ENCODE results near the gene MLLT3.

The MLLT3 gene

DNA sequence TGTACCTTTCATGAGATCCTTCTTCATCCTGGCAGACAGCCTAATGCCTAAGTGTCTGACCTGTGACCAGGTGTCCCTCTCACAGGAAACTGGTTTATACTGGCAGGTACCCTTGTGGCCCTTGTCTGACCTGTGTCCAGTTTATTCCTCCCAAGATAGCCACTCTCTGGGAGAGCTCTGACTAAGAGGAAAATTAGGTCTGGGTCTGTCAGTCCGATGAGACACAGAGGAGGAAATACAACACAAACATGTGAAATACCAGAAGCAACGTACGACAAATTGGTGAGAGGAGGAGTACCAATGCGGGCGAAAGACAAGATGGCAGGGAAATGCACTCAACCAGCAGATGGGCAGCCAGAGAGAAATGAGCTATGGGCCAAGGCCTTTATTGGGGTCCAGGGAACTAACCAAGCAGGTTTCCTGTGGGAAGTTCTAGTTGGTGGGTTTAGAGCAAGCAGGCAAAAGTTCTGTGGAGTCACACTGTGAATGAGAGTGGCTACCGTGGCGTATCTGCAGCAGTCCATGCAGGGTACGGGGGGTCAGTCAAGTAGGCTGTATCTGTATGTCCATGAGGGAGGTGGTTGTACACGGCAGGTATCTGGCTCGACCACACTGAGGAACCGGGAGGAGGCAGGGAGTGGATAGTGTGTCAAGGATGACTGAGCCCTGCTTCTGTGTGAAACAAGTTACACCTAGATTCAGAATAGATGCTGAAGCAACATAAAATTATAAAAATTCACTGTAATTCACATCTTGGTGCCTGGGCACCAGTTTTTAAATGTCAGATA is 109.0 kb downstream of the MLLT3 start:
- no peak for DNase-seq (ENCODE audit: low spot score)

DNA sequence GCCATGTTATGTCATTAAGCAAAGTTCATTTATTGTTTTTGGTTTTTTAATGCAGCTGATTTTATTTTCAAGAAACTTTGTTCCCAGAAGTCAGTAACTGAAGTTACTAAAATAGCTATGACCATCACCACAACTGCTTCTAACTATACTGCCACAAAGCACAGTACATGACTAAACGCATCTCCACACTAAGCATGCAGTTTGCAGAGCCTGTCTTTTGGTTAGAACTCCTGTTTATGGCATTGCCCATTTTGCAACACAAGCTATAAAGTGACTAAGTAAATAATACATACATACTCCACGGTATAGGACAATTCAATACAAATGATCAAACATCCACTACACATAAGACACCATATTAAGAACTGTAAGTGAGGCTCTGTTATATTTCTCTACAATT is 109.7 kb downstream of the MLLT3 start:
- DNase-seq (ENCODE audit: low spot score): no peak

DNA sequence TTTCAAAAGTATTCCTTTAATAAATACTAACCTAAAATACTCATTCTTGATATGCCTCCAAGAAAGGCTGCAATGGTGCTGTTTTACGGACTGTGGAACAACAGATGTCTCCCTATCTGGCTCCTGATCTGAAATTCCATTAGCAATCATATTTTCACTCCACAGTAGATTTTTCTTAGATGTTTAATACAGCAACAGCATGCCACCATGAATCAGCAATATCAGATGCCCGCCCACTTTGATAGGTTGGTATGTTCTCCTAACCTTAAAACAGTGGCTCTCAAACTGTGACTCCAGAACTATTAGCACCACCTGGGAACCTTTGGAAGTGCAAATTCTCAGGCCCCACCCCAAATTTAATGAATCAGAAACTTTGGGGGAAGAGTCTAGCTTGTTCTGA is 110.2 kb downstream of the MLLT3 start:
- DNase-seq (ENCODE audit: low spot score): peak; percentile 0

DNA sequence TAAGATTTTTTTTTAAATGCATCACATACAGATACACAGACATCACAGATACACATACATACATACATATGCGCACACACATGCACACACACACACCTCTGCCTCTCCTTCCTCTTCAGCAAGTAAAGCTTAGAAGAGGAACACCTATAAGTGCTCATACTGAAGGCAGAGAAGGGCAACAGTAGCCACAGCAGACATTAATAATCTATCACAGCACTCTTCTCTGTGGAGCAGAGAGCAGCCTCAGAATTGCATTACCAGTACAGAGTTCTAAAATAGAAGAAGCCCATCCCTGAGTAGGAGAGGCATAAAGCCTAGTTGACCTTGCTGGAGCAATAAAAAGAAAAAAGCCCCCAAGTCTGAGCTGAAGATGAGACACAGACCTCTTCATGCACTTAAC is 110.6 kb downstream of the MLLT3 start:
- peak; percentile 1 for DNase-seq (ENCODE audit: low spot score)

DNA sequence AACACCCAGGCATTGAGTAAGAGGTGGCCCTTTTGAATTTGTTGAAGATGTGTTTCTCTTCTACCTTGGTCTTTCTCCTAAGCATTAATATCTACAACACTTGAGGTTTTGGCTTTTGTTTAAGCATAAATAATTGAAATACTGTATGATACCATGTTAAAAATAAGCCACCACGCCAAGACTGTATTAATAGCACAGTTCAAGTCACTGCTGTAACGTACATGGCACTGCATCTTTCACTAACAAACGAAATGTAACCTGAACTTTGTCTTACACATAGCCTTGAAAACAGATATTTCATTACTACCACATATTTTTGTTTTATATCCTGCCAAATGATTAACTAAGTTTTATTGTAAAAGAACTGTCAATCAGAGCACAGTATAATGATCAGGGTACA is 112.8 kb downstream of the MLLT3 start:
- no peak for DNase-seq (ENCODE audit: low spot score)

DNA sequence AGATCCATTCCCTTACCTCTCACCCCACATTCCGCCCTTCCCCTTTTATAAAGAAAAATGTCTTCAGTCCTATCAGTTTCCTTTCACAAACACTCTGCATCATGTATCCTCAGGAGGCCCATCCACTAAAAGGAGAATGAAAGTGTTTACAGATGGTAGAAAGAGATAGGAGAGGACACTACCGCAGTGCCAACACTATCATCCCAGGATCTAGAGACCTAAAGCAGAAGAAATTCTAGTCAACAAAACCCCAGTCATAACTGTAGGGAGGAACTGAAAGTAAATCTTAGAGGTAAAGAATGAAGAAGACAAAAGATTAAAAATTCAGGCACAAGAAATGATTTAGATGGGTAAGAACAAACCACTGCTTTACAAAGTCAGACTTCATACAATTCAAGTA is 114.1 kb downstream of the MLLT3 start:
- peak; percentile 24 for DNase-seq (ENCODE audit: low spot score)

DNA sequence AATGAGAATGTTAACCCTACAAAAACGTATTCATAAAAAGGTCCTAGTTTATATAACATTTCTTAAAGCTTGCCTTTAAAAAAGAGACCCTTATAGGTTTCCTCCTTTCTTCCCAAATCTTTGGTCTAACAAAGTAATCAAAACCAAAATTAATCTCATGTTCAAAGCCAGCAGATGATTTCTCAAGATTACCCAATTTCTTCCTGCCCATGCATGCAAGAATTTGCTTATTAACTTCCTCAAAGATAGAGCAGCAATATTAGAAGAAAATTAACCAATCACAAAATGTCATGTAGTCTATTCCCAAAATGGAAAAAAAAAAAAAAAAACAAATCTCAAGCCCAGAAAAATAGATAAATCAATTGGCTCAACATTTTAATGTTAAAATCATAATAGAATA is 114.9 kb downstream of the MLLT3 start:
- no peak for DNase-seq (ENCODE audit: low spot score)

DNA sequence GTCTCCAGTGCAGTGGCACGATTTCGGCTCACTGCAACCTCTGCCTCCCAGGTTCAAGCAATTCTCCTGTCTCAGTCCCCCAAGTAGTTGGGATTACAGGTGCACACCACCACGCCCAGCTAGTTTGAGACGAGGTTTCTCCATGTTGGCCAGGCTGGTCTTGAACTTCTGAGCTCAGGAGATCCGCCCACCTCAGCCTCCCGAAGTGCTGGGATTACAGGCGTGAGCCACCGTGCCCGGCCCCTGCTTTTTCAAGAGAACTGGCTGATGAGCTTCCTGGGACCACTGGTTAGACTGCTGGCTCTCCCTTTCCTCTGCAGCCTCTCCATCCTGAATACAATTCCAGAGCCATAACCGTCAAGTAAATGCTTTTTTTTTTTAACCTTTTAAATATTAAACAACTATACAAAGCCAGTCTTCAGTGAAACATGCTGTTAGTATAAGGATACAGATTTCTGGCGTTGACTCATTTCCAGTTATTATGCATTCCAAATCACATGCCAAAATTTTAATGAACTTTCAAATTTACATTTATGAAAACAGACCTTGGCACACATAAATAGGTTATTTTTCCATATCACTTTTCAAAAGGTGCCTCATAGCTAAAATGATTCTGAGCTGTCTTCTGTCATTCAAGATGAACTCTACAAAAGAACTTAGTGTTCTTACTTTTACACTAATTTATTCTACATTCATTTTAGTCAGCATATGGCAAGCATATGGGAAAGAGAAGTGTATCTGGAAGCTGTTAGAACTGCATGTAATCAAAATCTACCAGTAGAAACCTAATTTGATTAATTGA is 116.0 kb downstream of the MLLT3 start:
- no peak for DNase-seq (ENCODE audit: low spot score)

DNA sequence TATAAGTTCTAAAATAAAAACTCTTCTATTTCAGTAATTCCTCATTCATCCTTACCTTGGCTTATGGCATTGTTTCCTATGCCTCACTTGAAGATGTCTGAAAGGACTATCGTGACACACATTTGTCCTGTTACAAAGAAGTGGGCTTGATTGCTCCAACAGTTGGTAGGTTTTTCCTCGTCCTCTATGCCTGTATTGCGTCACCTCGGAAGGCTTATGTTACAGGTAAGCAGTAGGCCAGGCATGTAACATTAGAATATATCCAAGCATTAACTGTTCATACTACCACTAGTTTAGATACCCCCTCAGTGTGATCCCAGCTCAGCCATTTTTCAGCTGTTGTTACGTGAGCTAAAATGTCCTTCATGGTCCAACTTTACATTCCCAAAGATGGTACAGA is 116.7 kb downstream of the MLLT3 start:
- no peak for DNase-seq (ENCODE audit: low spot score)

DNA sequence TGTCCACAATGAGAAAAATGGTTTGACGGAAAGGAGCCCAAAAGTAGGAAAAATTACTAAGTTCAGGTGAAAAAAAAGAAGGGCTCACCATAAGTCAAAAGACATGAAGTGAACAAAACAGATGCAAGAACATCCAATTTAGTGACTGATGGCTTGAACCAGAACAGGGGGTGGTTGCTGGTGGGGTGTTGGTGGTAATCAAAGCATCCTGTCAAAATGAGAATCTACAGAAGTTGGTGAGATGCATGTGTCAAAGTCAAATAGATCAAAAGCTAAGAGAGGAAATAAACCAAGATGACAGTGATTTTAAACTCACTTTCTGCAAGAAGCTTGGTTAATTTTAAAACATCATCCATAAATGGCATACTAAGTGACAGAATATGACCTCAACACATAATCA is 117.4 kb downstream of the MLLT3 start:
- no peak for DNase-seq (ENCODE audit: low spot score)

DNA sequence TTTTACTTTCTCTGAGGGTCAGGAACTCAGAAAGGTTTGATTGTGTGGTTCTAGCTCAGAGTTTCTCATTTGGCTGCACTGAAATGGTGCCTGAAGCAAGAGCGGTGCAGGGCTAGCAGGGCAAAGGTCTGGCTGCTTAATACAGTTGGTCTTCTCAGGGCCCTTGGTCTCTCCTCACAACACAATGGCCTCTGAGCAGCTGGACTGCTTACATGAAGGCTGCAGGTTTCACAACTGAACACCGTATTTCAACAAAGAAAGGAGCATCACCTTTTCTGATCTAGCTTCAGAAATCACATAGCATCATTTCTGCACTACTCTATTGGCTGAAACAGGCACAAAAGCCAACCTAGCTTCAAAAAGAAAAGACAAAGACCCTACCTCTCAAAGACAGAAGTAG is 122.2 kb downstream of the MLLT3 start:
- no peak for DNase-seq (ENCODE audit: low spot score)

DNA sequence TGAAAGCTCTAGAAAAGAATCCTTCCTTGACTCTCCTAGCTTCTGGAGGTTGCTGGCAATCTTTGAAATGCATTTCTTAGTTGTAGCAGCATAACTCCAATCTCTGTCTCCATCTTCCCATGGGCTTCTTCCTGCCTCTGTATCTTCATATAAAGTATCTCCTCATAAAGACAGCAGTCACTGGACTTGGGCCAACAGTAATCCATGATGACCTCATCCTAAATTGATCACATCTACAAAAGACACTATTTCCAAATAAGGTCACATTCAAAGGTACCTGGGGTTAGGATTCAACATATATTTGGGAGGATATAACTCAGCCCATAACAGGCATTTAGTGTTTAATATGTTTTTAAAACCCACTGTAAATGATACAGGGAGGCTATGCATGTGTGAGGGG is 123.3 kb downstream of the MLLT3 start:
- DNase-seq (ENCODE audit: low spot score): no peak

DNA sequence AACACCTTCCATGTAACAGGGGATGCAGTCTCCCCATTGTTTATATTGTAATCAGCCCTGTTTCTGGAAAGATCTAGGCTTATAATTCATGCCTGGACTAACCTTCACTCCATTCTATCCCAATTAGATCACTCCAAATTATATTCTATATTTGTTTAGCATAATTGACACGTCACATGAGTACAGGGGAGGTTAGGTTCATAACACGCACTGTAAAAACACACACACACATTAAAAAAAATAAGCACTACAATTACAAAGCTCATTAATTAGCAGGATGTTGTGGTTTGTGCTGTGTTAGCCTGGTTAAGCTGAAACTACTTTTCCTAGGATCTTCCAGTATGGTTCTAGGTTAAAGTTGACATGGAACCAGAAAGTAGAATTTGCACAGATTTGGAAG is 126.0 kb downstream of the MLLT3 start:
- no peak for DNase-seq (ENCODE audit: low spot score)

DNA sequence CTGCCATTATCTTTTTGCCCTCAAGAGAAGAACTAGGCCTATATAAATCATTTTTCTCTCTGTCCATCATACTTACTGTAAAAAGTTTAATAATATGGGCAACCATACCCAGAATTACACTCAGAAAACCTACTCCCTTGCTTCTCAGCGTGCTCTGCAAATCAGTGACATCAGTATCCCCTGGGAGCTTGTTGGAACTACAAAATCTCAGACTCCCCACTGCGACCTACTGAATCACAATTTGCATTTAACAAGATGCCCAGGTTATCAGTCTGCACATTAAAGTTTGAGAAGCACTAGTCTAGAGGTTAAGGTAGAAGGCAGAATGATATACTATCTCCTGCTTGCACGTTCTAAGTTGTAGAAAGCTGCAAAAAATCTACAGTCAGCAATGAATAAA is 127.2 kb downstream of the MLLT3 start:
- DNase-seq (ENCODE audit: low spot score): no peak

DNA sequence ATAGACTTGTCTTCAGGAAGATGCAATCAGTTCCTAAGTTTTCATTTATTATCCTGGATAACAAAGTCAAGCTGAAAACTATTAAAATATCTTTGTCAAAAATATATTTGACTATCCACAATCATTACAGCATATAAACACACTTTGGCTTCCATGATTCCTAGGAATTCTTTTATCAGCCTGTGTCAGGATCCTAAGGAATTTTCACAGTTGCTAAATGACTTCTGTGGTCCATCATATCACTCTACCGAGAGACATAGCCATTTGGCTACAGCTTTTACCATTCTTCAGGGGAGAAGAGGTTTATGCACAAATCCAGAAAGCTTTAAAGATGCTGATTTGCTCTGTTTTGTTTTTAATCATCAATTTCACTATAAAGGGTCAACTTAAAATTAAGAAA is 128.3 kb downstream of the MLLT3 start:
- no peak for DNase-seq (ENCODE audit: low spot score)

DNA sequence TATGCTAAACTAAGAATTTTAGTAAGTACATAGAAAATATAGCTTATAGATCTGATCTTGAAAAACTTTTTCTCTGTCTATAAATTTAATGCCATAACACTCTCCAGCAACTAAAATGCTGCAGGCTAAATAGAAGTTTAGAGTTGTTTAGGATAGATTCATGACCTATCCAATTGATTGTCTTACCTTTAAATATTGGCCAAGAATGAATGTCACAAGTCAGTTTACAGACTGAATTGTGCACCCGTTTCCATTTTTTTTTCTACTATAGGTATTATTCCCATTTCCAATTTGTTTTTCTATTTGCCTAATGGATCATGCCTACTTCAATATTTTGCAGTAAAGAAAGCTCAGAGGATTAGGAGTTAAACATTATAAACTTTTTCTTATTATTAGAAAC is 129.5 kb downstream of the MLLT3 start:
- no peak for DNase-seq (ENCODE audit: low spot score)

DNA sequence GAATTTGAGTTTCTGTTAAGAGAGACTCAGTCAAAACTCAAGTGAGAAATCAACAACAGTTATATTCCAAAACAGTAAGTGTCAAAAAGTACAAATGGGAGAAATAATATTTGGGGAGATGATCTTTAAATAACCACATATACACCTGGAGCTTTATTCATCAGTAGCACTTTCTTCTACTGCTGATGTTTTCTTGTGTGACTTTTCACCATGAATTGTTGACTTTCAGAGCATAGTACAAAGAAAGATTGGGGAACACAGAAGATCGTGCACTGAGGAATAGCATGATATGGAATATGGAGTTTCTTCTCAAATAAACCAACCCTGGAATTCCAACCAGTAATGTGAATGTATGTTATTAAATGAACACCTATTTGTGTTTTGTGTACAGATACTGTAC is 130.7 kb downstream of the MLLT3 start:
- no peak for DNase-seq (ENCODE audit: low spot score)

DNA sequence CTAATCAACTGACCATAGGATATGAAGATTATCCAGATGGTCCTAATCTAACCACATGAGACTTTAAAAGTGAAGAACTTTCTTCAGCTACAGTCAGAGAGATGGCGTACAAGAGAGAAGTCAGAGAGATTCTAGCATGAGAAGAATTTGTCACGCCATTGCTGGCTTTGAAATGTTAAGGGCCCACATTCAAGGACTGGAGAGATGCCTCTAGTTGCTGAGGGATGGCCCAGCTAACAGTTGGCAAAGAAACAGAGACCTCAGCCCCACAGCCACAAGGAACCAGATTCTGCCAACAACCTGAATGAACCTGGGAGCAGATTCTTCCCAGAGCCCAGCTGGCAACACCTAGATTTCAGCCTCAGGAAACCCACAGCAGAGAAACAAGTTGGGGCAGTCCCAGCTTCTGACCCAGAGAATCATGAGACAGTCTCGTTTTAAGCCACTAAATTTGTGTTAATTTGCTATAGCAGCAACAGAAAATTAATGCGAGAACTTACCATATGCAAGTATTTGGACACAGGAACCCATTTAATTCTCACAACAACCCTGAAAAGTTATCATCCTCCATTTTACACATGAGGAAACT is 132.0 kb downstream of the MLLT3 start:
- DNase-seq (ENCODE audit: low spot score): no peak

DNA sequence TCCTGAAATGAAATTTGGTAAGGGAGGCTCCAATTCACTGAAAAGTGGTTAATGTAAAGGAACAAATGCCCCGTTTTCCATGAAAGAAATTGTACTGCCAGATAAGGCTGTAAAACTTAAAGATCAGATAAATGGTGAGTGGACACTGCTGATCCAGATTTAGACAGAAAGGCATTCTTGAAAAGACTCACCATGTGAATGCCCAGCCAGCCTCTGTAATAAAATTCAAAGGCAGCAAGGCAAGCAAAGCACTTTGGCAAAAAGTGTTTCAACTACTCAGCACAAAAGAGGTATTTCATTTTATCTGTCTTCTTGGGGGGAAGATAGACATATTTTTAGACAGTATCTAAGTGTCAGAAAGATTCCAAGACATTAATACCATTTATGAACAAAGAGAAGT is 133.6 kb downstream of the MLLT3 start:
- DNase-seq (ENCODE audit: low spot score): no peak

DNA sequence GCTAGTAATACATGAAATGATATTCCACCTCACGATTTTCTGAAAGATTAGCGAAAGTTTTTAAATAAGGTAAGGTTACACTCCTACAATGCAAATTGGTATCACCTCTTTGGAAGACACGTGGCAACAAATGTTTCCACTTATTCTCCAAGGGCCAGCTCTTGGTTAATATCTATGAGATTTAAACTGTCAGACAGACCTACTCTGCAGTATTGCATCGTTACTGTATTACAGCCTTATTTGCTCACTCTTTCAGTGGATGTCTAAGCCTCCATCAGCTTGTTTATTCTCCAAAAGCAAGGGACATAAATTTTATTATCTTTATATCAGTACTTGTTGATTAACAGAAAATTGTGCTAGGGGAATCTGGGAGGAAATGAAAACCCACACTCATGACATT is 135.7 kb downstream of the MLLT3 start:
- DNase-seq (ENCODE audit: low spot score): no peak

DNA sequence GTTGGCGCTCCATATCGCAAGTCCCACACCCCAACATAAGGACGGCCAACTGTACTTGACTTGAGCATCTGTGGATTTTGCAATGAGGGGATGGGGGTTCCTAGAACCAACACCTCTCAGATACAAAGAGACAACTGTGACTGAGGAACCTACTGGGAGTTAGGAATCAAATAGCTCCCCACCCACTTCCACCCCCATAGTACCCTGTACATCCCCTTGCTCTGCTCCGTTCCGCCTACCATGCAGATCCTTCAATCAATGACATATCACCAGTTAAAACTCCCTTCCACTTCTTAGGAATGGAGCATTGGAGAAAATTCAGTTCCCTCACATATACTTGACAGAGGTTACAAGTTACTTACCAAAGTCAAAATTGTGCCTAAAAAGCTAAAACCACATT is 140.9 kb downstream of the MLLT3 start:
- no peak for DNase-seq (ENCODE audit: low spot score)

DNA sequence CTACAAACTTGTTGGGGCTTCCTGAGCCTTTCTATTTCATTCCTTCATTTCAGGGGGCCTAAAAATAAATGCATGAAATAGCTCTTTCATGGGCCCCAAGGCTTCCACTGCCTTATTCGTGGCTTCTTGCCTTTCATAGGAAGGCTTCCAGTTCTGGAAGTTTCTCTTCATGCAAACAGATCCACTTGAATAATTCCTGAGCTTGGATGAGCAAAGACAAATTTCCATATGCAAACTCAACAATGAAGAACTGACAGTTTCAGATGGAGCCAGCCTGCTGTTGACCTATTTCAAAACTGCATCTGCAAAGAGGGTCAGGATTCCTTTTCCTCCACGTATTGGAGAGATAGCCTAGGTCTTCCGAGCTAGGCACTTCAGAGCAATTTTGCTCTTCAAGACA is 142.1 kb downstream of the MLLT3 start:
- no peak for DNase-seq (ENCODE audit: low spot score)
